ENCODE results near the gene C16orf87. TPM values are rescaled to one million over a fixed set of nuclear protein-coding genes. Genes with fewer than 3 reads are reported as not detected.

The C16orf87 gene
- total and polyA plus RNA-seq, 2 donors (not counting 1 experiment from before 2014, with no cell fraction given): 3.4 to 11.3 TPM

- no peak overlapping the region for H3K9ac ChIP-seq (ENCODE audit: low read length)
- Mint-ChIP-seq H3K4me1 (peaks cover 36% of the 10 kb centered on the region), H3K4me3 (no peak overlapping the region), H3K27ac (no peak overlapping the region), H3K27me3 (no peaks in the 10 kb centered on the region), H3K9me3 (ENCODE audit: insufficient read depth) (no peaks in the 10 kb centered on the region)
- no peaks in the 10 kb centered on the region for H3K27me3 ChIP-seq (replicated peaks in 1 of 4; ENCODE audit: control extremely low read depth in 1 of 4, control insufficient read depth in 3 of 4, insufficient read depth in 4 of 4, low read length in 3 of 4)
- DNase-seq (no peak), ATAC-seq (ENCODE audit: low read depth) (no peak)
- no peak for TF ChIP-seq EZH2 (IDR thresholded peaks at IDR 0.05; ENCODE audit: borderline replicate concordance, insufficient read depth, low read depth, low read length, poor library complexity, severe bottlenecking)
- TF ChIP-seq CTCF (IDR thresholded peaks at IDR 0.05): no peak
- H3K36me3 ChIP-seq (replicated peaks in 1 of 2; ENCODE audit: control extremely low read depth in 1 of 2, control insufficient read depth in 1 of 2, extremely low read depth in 1 of 2, insufficient read depth in 2 of 2, low read length in 1 of 2): peaks cover 0 to 6% of the 10 kb centered on the region in 2 experiments
- H3K4me2 ChIP-seq (replicated peaks; ENCODE audit: low read depth, low read length, poor library complexity, severe bottlenecking): no peak overlapping the region
- WGBS (ENCODE audit: insufficient coverage): no CpG with 5 or more reads among the region's 3 CpGs
- H2AFZ ChIP-seq (ENCODE audit: insufficient read depth, low read depth, low read length, poor library complexity, severe bottlenecking): no peak overlapping the region
- peaks cover 5% of the 10 kb centered on the region for H4K20me1 ChIP-seq (ENCODE audit: control insufficient read depth, insufficient read depth, low read length, poor library complexity, severe bottlenecking)
- peaks cover 18 to 30% of the 10 kb centered on the region in 2 donors for H3K4me1 ChIP-seq (ENCODE audit: control insufficient read depth in 2 of 2, insufficient read depth in 2 of 2, low read length in 2 of 2)
- ChIA-PET POLR2A (no interaction called here), CTCF (interaction anchor here (0.6 to 1.7 kb wide), 3 partner anchors 27 to 37 kb away, joined by 4 to 6 read pairs (median 5); no protein-coding TSS in a partner anchor)
- peaks cover 81% of the 10 kb centered on the region for H3K79me2 ChIP-seq (ENCODE audit: control insufficient read depth, insufficient read depth, low read length)
- no peaks in the 10 kb centered on the region for H3K9me3 ChIP-seq (ENCODE audit: control extremely low read depth in 1 of 3, control insufficient read depth in 2 of 3, insufficient read depth in 1 of 3, low read length in 2 of 3)
- intact Hi-C loops (cut with micrococcal nuclease): no loop called here
- H3K27ac ChIP-seq (ENCODE audit: low read length in 2 of 2): no peak overlapping the region
- no peak overlapping the region for H3K4me3 ChIP-seq (ENCODE audit: control extremely low read depth in 1 of 5, extremely low read depth in 1 of 5, insufficient read depth in 1 of 5, low read depth in 2 of 5, low read length in 4 of 5)
Measured at GRCh38 chr16:46826631-46827030, 4.3 kb downstream of the C16orf87 start.

GRCh38 chr16:46822270-46822669, 8.7 kb downstream of the C16orf87 start:
- H4K20me1 ChIP-seq (ENCODE audit: control insufficient read depth, insufficient read depth, low read length, poor library complexity, severe bottlenecking): peaks cover 5% of the 10 kb centered on the region
- H3K4me3 Mint-ChIP-seq: no peak overlapping the region
- DNase-seq: no peak
- peak overlapping the region in 1 of 2 donors; percentile 27 for H3K27ac ChIP-seq (ENCODE audit: low read length in 2 of 2)
- ChIA-PET CTCF (interaction anchor here (1.2 to 1.7 kb wide), 2 partner anchors 22 to 96 kb away, joined by 3 to 7 read pairs; no protein-coding TSS in a partner anchor), POLR2A (no interaction called here)
- H3K9me3 ChIP-seq (ENCODE audit: control extremely low read depth in 1 of 3, control insufficient read depth in 2 of 3, insufficient read depth in 1 of 3, low read length in 2 of 3): no peaks in the 10 kb centered on the region
- H2AFZ ChIP-seq (ENCODE audit: insufficient read depth, low read depth, low read length, poor library complexity, severe bottlenecking): no peak overlapping the region
- H3K27ac Mint-ChIP-seq: no peak overlapping the region
- H3K4me2 ChIP-seq (replicated peaks; ENCODE audit: low read depth, low read length, poor library complexity, severe bottlenecking): no peak overlapping the region
- no peak overlapping the region for H3K9ac ChIP-seq (ENCODE audit: low read length)
- H3K36me3 ChIP-seq (replicated peaks in 1 of 2; ENCODE audit: control extremely low read depth in 1 of 2, control insufficient read depth in 1 of 2, extremely low read depth in 1 of 2, insufficient read depth in 2 of 2, low read length in 1 of 2): peaks cover 0 to 14% of the 10 kb centered on the region in 2 experiments
- H3K79me2 ChIP-seq (ENCODE audit: control insufficient read depth, insufficient read depth, low read length): peaks cover 92% of the 10 kb centered on the region
- H3K4me3 ChIP-seq (ENCODE audit: control extremely low read depth in 1 of 5, extremely low read depth in 1 of 5, insufficient read depth in 1 of 5, low read depth in 2 of 5, low read length in 4 of 5): no peak overlapping the region
- ATAC-seq (ENCODE audit: low read depth): no peak
- TF ChIP-seq EZH2 (IDR thresholded peaks at IDR 0.05; ENCODE audit: borderline replicate concordance, insufficient read depth, low read depth, low read length, poor library complexity, severe bottlenecking) (no peak), CTCF (IDR thresholded peaks at IDR 0.05) (no peak)
- WGBS (ENCODE audit: insufficient coverage): 73% methylated on average over 2 of the region's 3 CpGs
- intact Hi-C loops (cut with micrococcal nuclease): no loop called here
- no peaks in the 10 kb centered on the region for H3K27me3 Mint-ChIP-seq
- H3K27me3 ChIP-seq (replicated peaks in 1 of 4; ENCODE audit: control extremely low read depth in 1 of 4, control insufficient read depth in 3 of 4, insufficient read depth in 4 of 4, low read length in 3 of 4): no peaks in the 10 kb centered on the region
- peaks cover 18% of the 10 kb centered on the region for H3K4me1 Mint-ChIP-seq
- H3K4me1 ChIP-seq (ENCODE audit: control insufficient read depth in 2 of 2, insufficient read depth in 2 of 2, low read length in 2 of 2): peaks cover 9 to 16% of the 10 kb centered on the region in 2 donors
- H3K9me3 Mint-ChIP-seq (ENCODE audit: insufficient read depth): no peaks in the 10 kb centered on the region

Measured in B cell (primary cell).